GM19372 (cell line): ENCODE measurements around the gene SLC25A3.
"Not testable (repeated sequence)": the region's sequence is repeated elsewhere in the genome, so short reads cannot be mapped to it uniquely, and the experiment has no call there.

Experiments used
- ATAC-seq: cut with Tn5 transposase; IDR thresholded peaks from one replicate; pipeline ENCODE4 v1.9.1; 2021; ENCODE audit warnings: mild to moderate bottlenecking, low read depth, moderate library complexity; ENCODE audit not compliant: unreplicated experiment

SLC25A3 gene

GRCh38 chr12:98594050-98594835 is 757 bp downstream of the SLC25A3 start:
- no peak for ATAC-seq

- no peak for ATAC-seq
Observed at GRCh38 chr12:98595243-98595988, 1.9 kb downstream of the SLC25A3 start.

- ATAC-seq: not testable (repeated sequence)
Observed at GRCh38 chr12:98597313-98597712, 3.8 kb downstream of the SLC25A3 start.

GRCh38 chr12:98601924-98602323 is 8.4 kb downstream of the SLC25A3 start:
- no peak for ATAC-seq

- ATAC-seq: no peak
Observed at GRCh38 chr12:98606359-98606988, 13.0 kb downstream of the SLC25A3 start.

- no peak for ATAC-seq
Observed at GRCh38 chr12:98610596-98610995, 17.1 kb downstream of the SLC25A3 start.

GRCh38 chr12:98612696-98613334 is 19.3 kb downstream of the SLC25A3 start:
- peak; percentile 87 for ATAC-seq

- ATAC-seq: no peak
Observed at GRCh38 chr12:98618952-98619351, 25.5 kb downstream of the SLC25A3 start.

- peak; percentile 75 for ATAC-seq
Observed at GRCh38 chr12:98635657-98636323, 42.3 kb downstream of the SLC25A3 start.

GRCh38 chr12:98637068-98637467 is 43.6 kb downstream of the SLC25A3 start:
- ATAC-seq: no peak

GRCh38 chr12:98638009-98638408 is 44.5 kb downstream of the SLC25A3 start:
- no peak for ATAC-seq

- ATAC-seq: no peak
Observed at GRCh38 chr12:98639491-98639890, 46.0 kb downstream of the SLC25A3 start.

GRCh38 chr12:98642801-98643200 is 49.3 kb downstream of the SLC25A3 start:
- not testable (repeated sequence) for ATAC-seq

GRCh38 chr12:98644433-98644711 is 50.9 kb downstream of the SLC25A3 start:
- ATAC-seq: peak; percentile 21

- peak; percentile 82 for ATAC-seq
Observed at GRCh38 chr12:98644712-98645571, 51.5 kb downstream of the SLC25A3 start, which contains the start of the genes APAF1 and IKBIP. Gene APAF1, plus strand, starts transcription at chr12:98645290. Its CDS starts 3,070 bp downstream, at chr12:98648360. Gene IKBIP, minus strand, starts transcription at chr12:98644788. Its CDS starts 87 bp downstream, at chr12:98644701.

GRCh38 chr12:98645572-98646067 is 52.1 kb downstream of the SLC25A3 start:
- no peak for ATAC-seq

- no peak for ATAC-seq
Observed at GRCh38 chr12:98646294-98647090, 53.0 kb downstream of the SLC25A3 start.

GRCh38 chr12:98651328-98651727 is 57.8 kb downstream of the SLC25A3 start:
- no peak for ATAC-seq
